ENCODE data around the gene C1orf53.

The C1orf53 gene

DNA sequence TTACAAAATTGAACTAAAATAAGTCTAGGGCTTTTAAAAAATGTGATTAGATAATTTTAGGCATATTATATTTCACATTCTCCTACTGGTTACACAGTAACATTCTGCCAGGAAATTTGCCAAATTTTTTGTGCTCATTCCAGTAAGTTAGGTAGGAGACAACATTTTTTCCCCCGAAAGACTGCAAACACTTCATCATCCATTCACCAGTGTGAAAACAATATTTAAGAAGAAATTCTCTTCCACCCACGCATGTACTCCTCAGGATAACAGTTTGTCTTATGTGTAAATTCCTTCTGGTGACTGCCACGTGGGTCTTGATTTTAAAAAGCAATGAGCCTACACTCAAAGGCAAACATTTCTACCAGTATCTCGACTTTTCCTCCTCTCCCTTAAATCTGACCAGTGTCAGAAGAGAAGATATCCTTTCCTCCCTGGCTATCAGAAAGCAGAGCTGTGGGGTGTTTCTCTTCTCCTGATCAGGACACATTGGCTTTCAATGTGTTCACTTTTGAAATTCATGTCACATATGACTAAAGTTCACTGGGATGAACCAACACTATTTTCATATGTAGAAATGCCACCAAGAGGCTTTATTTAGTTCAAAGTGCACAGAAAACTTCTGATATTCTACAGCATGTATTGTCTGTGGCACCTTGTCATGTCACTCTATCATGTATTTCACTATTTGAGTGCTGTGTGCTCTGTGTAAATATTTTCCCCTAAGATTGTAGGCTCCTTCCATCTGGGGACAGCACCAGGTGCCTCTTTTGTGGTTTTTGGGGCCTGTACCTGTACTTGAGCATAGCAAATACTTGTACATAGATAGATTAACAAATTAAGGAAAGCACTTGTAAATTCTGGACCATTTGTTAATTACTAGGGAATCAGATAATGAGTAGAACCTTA is 53.3 kb downstream of the C1orf53 start:
- no peak for DNase-seq (ENCODE audit: low read depth in 2 of 3, low spot score in 1 of 3)

Data from stimulated activated CD4-positive, alpha-beta T cell treated with anti-CD3 and anti-CD28 coated beads, Interleukin-12 subunit alpha, Interleukin-12 subunit beta, amount 100 ng/mL, for 48 hours (primary cell).